HEK293 (cell line): ENCODE measurements around the gene CYP11A1.
A peak's percentile ranks its signal among the peaks of the same experiment; 100 is the strongest.

Experiments
- CTCF ChIA-PET: fragments of 350-600 bp; formaldehyde crosslinking; extraction: SDS; loops from one replicate; lab custom pipeline; 2021; ENCODE audit warnings: antibody characterized with exemption; lab: Yijun Ruan, JAX
- POLR2A ChIA-PET: fragments of 300-600 bp; formaldehyde crosslinking; extraction: SDS; loops from one replicate; lab custom pipeline; 2020; ENCODE audit warnings: antibody characterized with exemption, inconsistent platforms; lab: Yijun Ruan, JAX
- H3K27ac ChIP-seq: fragments of 200-500 bp; sonication (Bioruptor generic); 2 replicates; pipeline ENCODE4 v1.5.1; 2014; ENCODE audit warnings: low read depth, low read length, control low read depth, inconsistent platforms; ENCODE audit errors: extremely low read depth
- H3K36me3 ChIP-seq, 2 experiments: fragments of 200-500 bp in 1 of 2; sonication (Bioruptor generic) in 1 of 2; 1 replicate in 1 of 2; 2 replicates in 1 of 2; pipeline ENCODE4 v1.5.1; 2014 to 2017; ENCODE audit warnings: inconsistent platforms in 2 of 2, low read length in 2 of 2; ENCODE audit not compliant: control insufficient read depth in 2 of 2, insufficient read depth in 1 of 2
- H3K4me1 ChIP-seq: fragments of 200-500 bp; sonication (Bioruptor generic); 2 replicates; pipeline ENCODE4 v1.5.1; 2014; ENCODE audit warnings: mild to moderate bottlenecking, low read length, inconsistent platforms; ENCODE audit not compliant: control insufficient read depth, insufficient read depth
- H3K4me3 ChIP-seq: 2 replicates; pipeline ENCODE4 v1.5.1; 2011; ENCODE audit warnings: low read depth, mild to moderate bottlenecking, control low read depth, low read length, moderate library complexity
- H3K9me3 ChIP-seq: fragments of 200-500 bp; sonication (Bioruptor generic); 2 replicates; pipeline ENCODE4 v1.5.1; 2014; ENCODE audit warnings: low read depth, low read length, inconsistent platforms; ENCODE audit not compliant: control insufficient read depth, insufficient read depth
- KLF16 ChIP-seq: fragments of 450-650 bp; formaldehyde crosslinking; IDR thresholded peaks from 2 replicates; pipeline ENCODE4 v1.5.1; 2017; ENCODE audit warnings: missing biosample characterization, missing genetic modification characterization
- PRDM1 ChIP-seq: fragments of 450-650 bp; formaldehyde crosslinking; IDR thresholded peaks from 2 replicates; pipeline ENCODE4; 2016; ENCODE audit warnings: missing biosample characterization, missing genetic modification characterization
- SP2 ChIP-seq: fragments of 450-650 bp; formaldehyde crosslinking; IDR thresholded peaks from 2 replicates; pipeline ENCODE4 v1.5.1; 2016; ENCODE audit warnings: missing biosample characterization, missing genetic modification characterization
- ZBTB8A ChIP-seq: fragments of 450-650 bp; formaldehyde crosslinking; IDR thresholded peaks from 2 replicates; pipeline ENCODE4 v1.5.1; 2016; ENCODE audit warnings: missing biosample characterization, missing genetic modification characterization
- ZFP37 ChIP-seq: fragments of 450-650 bp; formaldehyde crosslinking; IDR thresholded peaks from 2 replicates; pipeline ENCODE4 v1.5.1; 2016; ENCODE audit warnings: missing biosample characterization, missing genetic modification characterization
- ZNF214 ChIP-seq: fragments of 450-650 bp; formaldehyde crosslinking; IDR thresholded peaks from 2 replicates; pipeline ENCODE4 v1.5.1; 2017; ENCODE audit warnings: missing biosample characterization, mild to moderate bottlenecking, missing genetic modification characterization, borderline replicate concordance
- ZNF223 ChIP-seq: fragments of 450-650 bp; formaldehyde crosslinking; IDR thresholded peaks from 2 replicates; pipeline ENCODE4 v1.5.1; 2016; ENCODE audit warnings: missing biosample characterization, missing genetic modification characterization
- ZNF341 ChIP-seq: fragments of 450-650 bp; formaldehyde crosslinking; IDR thresholded peaks from 2 replicates; pipeline ENCODE4; 2016; ENCODE audit warnings: low read depth, missing biosample characterization, missing genetic modification characterization
- ZNF48 ChIP-seq: fragments of 450-650 bp; formaldehyde crosslinking; IDR thresholded peaks from 2 replicates; pipeline ENCODE4 v1.5.1; 2016; ENCODE audit warnings: missing biosample characterization, missing genetic modification characterization
- ZNF555 ChIP-seq: fragments of 450-650 bp; formaldehyde crosslinking; conservative IDR thresholded peaks from 2 replicates; pipeline ENCODE4 v1.5.1; 2017; ENCODE audit warnings: missing biosample characterization, mild to moderate bottlenecking, missing genetic modification characterization, inconsistent platforms
- ZNF585B ChIP-seq: fragments of 450-650 bp; formaldehyde crosslinking; IDR thresholded peaks from 2 replicates; pipeline ENCODE4 v1.5.1; 2016; ENCODE audit warnings: missing biosample characterization, missing genetic modification characterization
- ZNF664 ChIP-seq: fragments of 450-650 bp; formaldehyde crosslinking; IDR thresholded peaks from 2 replicates; pipeline ENCODE4 v1.5.1; 2016; ENCODE audit warnings: missing biosample characterization, missing genetic modification characterization
- TF ChIP-seq, protein P1 (sequence below): fragments of 450-650 bp; formaldehyde crosslinking; IDR thresholded peaks from 2 replicates; pipeline ENCODE4 v1.5.1; 2017; ENCODE audit warnings: missing biosample characterization, missing genetic modification characterization
- TF ChIP-seq, protein P2 (sequence below): fragments of 450-650 bp; formaldehyde crosslinking; IDR thresholded peaks from 2 replicates; pipeline ENCODE4 v1.5.1; 2016; ENCODE audit warnings: missing biosample characterization, missing genetic modification characterization

Gene CYP11A1

DNA sequence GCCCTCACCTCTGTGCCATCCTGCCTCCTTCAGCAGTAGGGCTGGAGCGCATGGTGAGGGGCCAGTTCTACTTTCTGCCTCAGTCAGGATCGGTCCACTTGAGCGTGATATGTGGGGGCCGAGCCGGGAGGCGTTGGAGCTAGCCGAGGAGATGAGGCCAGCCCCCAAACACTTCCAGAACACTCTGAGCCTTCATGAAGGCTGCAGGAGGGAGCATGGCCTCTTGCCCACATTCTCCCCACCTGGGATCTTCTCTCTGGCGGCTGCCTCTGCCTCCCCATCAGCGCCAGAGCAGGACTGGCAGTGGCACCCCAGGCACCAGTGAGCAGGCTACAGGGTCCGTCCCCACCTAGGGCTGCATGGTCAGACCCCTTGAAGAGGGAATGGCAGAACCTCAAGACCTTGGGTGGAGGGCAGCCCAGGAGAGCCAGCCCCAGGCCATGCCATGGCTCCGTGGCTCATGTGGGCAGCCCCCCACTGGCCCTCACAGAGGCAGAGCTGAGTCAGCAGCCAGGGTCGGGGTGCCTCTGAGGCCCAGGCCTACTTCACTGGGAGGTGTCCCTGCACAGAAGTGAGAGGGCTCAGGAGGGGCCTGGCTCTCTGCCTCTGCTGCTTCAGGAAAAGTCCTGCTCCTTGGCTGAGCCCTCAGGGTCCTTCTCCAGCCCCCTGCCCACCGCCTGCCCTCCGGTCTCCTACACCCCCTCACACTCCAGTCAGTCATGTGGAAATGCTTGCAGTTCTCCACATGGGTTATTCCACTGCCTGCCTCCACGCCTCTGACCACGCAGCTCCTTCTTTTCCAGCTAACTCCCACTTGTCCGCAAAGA lies 28.1 kb upstream of the CYP11A1 start (continued):
- TF ChIP-seq, protein P1, sequence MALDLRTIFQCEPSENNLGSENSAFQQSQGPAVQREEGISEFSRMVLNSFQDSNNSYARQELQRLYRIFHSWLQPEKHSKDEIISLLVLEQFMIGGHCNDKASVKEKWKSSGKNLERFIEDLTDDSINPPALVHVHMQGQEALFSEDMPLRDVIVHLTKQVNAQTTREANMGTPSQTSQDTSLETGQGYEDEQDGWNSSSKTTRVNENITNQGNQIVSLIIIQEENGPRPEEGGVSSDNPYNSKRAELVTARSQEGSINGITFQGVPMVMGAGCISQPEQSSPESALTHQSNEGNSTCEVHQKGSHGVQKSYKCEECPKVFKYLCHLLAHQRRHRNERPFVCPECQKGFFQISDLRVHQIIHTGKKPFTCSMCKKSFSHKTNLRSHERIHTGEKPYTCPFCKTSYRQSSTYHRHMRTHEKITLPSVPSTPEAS (tag by site-specific recombination), result no peak
- TF ChIP-seq ZNF585B (tag by site-specific recombination) (no peak), ZFP37 (tag by site-specific recombination) (no peak), ZNF555 (tag by site-specific recombination) (no peak), ZBTB8A (no peak)

DNA sequence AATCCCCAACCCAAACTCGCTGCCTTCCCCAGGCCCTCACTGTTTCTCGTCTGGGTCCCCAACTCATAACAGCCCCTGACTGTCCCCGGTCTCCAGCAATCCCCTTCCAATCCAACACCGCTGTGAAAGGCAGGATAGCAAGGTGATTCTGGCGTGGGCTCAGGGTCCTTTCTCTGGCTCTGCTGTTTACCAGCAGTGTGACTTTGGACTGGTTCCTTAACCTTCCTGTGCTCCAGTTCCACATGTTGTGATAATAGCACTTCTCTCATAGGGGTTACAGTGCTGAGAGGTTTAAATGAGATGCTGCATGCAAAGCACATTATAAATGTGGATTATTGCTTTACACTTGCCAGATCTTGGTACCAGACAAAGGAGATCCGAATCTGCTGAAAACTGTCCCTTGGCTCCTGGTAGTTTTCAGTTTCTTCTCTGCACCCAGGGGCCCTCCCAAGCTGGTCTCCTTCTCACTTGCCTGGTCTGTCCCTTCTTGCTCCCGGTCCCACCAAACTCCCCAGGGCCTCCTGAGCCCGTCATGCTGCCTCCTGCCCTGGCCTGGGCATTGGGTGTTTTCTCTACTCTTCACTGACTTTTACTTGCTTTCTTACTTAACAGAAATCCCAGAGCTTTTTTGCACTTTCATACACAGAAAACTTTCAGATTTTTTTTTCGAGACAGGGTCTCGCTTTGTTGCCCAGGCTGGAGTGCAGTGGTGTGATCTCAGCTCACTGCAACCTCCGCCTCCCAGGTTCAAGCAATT lies 26.8 kb upstream of the CYP11A1 start:
- no peaks in the 10 kb centered on the region for H3K4me1 ChIP-seq
- H3K9me3 ChIP-seq, result no peaks in the 10 kb centered on the region
- POLR2A ChIA-PET, result interaction anchor here (0.9 kb wide), 1 partner anchor 13 kb away, joined by 3 read pairs; no protein-coding TSS in a partner anchor
- TF ChIP-seq ZNF664 (tag by site-specific recombination) (peak; percentile 96), KLF16 (tag by site-specific recombination) (no peak), PRDM1 (peak; percentile 94), ZNF214 (tag by site-specific recombination) (no peak)
- H3K27ac ChIP-seq, result no peak overlapping the region
- CTCF ChIA-PET, result interaction anchor here (0.9 to 3.5 kb wide), 7 partner anchors 8 to 237 kb away, joined by 3 to 20 read pairs (median 3); no protein-coding TSS in a partner anchor
- H3K36me3 ChIP-seq, result no peaks in the 10 kb centered on the region
- no peak overlapping the region for H3K4me3 ChIP-seq

DNA sequence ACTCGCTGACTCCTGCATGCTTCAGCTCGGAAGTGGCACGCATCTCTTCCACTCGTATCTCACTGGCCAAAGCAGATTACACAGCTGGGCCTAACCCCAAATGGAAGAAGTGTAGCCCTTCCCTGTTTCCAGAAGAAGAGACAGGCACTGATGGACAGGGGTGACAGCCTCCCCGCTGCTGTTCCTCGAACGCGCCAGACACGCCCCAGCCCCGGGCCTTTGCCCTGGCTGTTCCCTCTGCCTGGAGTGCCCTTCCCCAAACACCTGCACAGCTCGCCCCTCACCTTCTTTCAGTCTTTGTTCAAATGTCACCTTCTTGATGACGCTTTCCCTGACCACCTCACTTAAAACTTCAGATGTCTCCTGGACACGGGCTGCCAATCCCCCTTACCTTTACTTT lies 26.0 kb upstream of the CYP11A1 start:
- POLR2A ChIA-PET, result interaction anchor here (0.9 to 1.0 kb wide), 2 partner anchors 14 to 39 kb away, joined by 3 read pairs; no protein-coding TSS in a partner anchor
- Histone ChIP-seq H3K9me3 (no peaks in the 10 kb centered on the region), H3K4me3 (no peak overlapping the region), H3K27ac (no peak overlapping the region), H3K36me3 (no peaks in the 10 kb centered on the region), H3K4me1 (no peaks in the 10 kb centered on the region)
- TF ChIP-seq, protein P2, sequence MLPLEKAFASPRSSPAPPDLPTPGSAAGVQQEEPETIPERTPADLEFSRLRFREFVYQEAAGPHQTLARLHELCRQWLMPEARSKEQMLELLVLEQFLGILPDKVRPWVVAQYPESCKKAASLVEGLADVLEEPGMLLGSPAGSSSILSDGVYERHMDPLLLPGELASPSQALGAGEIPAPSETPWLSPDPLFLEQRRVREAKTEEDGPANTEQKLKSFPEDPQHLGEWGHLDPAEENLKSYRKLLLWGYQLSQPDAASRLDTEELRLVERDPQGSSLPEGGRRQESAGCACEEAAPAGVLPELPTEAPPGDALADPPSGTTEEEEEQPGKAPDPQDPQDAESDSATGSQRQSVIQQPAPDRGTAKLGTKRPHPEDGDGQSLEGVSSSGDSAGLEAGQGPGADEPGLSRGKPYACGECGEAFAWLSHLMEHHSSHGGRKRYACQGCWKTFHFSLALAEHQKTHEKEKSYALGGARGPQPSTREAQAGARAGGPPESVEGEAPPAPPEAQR (tag by site-specific recombination), result no peak
- TF ChIP-seq ZNF341 (tag by site-specific recombination), result peak; percentile 29; the same call in 1 of the 2 replicates
- CTCF ChIA-PET, result interaction anchor here (1.3 to 3.5 kb wide), 2 partner anchors 11 to 44 kb away, joined by 4 to 20 read pairs; no protein-coding TSS in a partner anchor

DNA sequence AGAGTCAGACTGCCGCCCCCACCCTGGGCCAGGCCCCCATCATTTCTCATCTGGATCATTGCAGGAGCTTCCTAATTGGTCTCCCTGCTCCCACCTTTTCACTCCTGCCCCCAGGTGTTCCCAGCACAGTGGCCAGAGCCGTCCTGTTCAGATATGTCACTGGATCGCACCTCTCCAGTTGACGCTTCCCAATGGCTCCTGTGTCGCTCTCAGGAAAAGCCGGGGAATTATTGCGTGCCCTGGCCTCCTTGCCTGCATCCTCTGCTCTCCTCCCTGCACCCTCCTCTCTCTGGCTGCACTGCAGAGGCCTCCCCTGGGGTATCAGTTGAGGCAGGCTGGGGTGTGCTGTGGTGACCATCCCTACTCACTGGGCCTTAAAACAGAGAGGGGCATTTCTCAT lies 25.5 kb upstream of the CYP11A1 start:
- CTCF ChIA-PET, result interaction anchor here (1.0 to 3.5 kb wide), 3 partner anchors 10 to 45 kb away, joined by 3 to 20 read pairs (median 4); no protein-coding TSS in a partner anchor
- no peaks in the 10 kb centered on the region for H3K36me3 ChIP-seq
- no peak for TF ChIP-seq ZNF48 (tag by site-specific recombination)
- TF ChIP-seq SP2 (tag by site-specific recombination), result no peak
- TF ChIP-seq, protein P1 (tag by site-specific recombination), result no peak
- 0 out of 2 replicates have a peak, but pooled peaks have one; percentile 50 for TF ChIP-seq ZNF223
- no peaks in the 10 kb centered on the region for H3K4me1 ChIP-seq
- H3K9me3 ChIP-seq, result no peaks in the 10 kb centered on the region
- POLR2A ChIA-PET, result interaction anchor here (1.0 kb wide), 1 partner anchor 39 kb away, joined by 3 read pairs; no protein-coding TSS in a partner anchor
- H3K27ac ChIP-seq, result no peak overlapping the region
- H3K4me3 ChIP-seq, result no peak overlapping the region
